H1 (cell line): ENCODE results near the gene YBX1. TPM values are rescaled to one million over a fixed set of nuclear protein-coding genes. Genes with fewer than 3 reads are reported as not detected.

Experiments
- CEBPB ChIP-seq: IDR thresholded peaks from 2 replicates; pipeline ENCODE4 v1.6.1; 2012; ENCODE audit warnings: low read depth, low read length
- RBBP5 ChIP-seq: IDR thresholded peaks from 2 replicates; pipeline ENCODE4 v1.7.1; 2012; ENCODE audit warnings: low read depth, mild to moderate bottlenecking, inconsistent platforms, low read length, moderate library complexity, borderline replicate concordance
- SIRT6 ChIP-seq: IDR thresholded peaks from one replicate; pipeline ENCODE4 v1.7.1; 2012; ENCODE audit warnings: low read length, inconsistent platforms
- SP1 ChIP-seq: IDR thresholded peaks from 2 replicates; pipeline ENCODE4 v1.6.1; 2011; ENCODE audit warnings: low read depth, low read length
- SP4 ChIP-seq: IDR thresholded peaks from 2 replicates; pipeline ENCODE4 v1.6.1; 2012; ENCODE audit warnings: low read length, inconsistent platforms
- YY1 ChIP-seq: IDR thresholded peaks from 2 replicates; pipeline ENCODE4 v1.6.1; 2011; ENCODE audit warnings: low read depth, mild to moderate bottlenecking, low read length
- polyA plus RNA-seq, 7 experiments: library from polyadenylated mRNA; depleted of rRNA in 3 of 7; stranded (reverse) in 5 of 7; unstranded in 2 of 7; fragments of >200 nt in 5 of 7; fragments of 200-250 nt in 2 of 7; gene quantifications; 1 replicate in 5 of 7; 2 replicates in 1 of 7; 4 replicates in 1 of 7; pipeline versions ENCODE4 v1.2.1 to v1.2.3, GENCODE V29; 2011 to 2013; ENCODE audit warnings: missing spikeins in 2 of 7, mixed read lengths in 2 of 7
- total RNA-seq: library from RNA; stranded (reverse); fragmentation: NEBNext Ultra II Directional; extraction: Animal tissue kit (Norgen Biotek cat#: 25700); gene quantifications from 2 replicates; pipeline ENCODE4 v1.2.1, GENCODE V29; 2021
- TF ChIP-seq, protein P1 (sequence below): fragments of 300-600 bp; sonication (generic); IDR thresholded peaks from 2 replicates; pipeline ENCODE4 v1.7.1; 2012; ENCODE audit warnings: low read length, moderate library complexity, mild to moderate bottlenecking, inconsistent platforms; ENCODE audit not compliant: insufficient replicate concordance
- TF ChIP-seq, protein P2 (sequence below), 3 experiments: IDR thresholded peaks; 1 replicate in 2 of 3; 2 replicates in 1 of 3; pipeline versions ENCODE4 v1.5.1 to v1.6.1; 2011; ENCODE audit warnings: low read length in 3 of 3, mild to moderate bottlenecking in 3 of 3, inconsistent platforms in 2 of 3, low read depth in 1 of 3, moderate library complexity in 1 of 3; ENCODE audit not compliant: insufficient read depth in 1 of 3; ENCODE audit errors: control extremely low read depth in 1 of 3

Gene YBX1
- total and polyA plus RNA-seq, 2 of the 8 experiments (the other 6 are each of a cell fraction or from before 2014, with no cell fraction given), result 438 to 1,219 TPM

DNA sequence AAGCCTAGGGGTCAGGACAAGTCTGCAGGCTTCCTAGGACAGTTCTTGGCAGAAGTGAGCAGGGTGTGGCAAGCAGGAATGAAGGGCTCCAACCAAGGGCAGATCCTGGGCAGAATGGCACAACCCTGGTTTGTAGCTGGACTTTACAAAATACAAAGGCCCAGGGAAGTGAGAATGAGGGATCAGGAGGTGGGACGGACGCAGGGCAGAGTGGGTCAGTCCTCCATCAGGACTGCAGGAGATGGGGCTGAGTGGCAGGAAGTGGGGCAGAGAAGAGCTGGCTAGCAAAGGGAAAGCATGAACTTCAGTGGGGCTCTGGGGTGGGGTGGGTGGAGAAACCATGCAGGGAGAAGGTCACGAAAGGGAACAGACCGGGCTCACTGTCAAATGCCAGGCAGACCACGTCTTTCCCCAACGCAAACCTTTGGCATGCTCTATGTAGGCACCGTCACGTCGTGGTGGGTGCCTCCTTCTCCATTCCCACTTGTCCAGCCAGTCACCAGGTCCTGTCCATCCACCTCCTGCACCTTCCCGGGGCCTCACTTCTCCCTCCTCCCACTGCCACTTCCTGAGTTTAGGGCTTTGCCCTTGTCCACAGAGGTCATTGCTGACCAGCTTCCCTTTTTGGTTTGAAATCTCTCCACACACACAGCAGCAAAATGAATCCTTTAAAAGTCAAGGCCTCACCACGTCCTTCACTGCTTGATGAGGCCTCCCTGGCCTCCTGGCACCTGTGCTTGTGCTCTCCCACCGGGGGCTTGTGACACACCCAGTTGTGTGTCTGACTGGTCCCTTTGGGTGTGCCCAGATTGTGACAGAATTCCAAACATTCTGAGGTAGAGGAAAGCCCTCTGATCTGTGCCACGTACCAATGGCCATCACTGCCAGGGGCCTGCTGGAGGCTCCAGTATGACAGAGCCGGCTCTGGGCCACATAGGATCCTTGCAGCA, 66.5 kb downstream of the YBX1 start (continued):
- TF ChIP-seq, protein P1, sequence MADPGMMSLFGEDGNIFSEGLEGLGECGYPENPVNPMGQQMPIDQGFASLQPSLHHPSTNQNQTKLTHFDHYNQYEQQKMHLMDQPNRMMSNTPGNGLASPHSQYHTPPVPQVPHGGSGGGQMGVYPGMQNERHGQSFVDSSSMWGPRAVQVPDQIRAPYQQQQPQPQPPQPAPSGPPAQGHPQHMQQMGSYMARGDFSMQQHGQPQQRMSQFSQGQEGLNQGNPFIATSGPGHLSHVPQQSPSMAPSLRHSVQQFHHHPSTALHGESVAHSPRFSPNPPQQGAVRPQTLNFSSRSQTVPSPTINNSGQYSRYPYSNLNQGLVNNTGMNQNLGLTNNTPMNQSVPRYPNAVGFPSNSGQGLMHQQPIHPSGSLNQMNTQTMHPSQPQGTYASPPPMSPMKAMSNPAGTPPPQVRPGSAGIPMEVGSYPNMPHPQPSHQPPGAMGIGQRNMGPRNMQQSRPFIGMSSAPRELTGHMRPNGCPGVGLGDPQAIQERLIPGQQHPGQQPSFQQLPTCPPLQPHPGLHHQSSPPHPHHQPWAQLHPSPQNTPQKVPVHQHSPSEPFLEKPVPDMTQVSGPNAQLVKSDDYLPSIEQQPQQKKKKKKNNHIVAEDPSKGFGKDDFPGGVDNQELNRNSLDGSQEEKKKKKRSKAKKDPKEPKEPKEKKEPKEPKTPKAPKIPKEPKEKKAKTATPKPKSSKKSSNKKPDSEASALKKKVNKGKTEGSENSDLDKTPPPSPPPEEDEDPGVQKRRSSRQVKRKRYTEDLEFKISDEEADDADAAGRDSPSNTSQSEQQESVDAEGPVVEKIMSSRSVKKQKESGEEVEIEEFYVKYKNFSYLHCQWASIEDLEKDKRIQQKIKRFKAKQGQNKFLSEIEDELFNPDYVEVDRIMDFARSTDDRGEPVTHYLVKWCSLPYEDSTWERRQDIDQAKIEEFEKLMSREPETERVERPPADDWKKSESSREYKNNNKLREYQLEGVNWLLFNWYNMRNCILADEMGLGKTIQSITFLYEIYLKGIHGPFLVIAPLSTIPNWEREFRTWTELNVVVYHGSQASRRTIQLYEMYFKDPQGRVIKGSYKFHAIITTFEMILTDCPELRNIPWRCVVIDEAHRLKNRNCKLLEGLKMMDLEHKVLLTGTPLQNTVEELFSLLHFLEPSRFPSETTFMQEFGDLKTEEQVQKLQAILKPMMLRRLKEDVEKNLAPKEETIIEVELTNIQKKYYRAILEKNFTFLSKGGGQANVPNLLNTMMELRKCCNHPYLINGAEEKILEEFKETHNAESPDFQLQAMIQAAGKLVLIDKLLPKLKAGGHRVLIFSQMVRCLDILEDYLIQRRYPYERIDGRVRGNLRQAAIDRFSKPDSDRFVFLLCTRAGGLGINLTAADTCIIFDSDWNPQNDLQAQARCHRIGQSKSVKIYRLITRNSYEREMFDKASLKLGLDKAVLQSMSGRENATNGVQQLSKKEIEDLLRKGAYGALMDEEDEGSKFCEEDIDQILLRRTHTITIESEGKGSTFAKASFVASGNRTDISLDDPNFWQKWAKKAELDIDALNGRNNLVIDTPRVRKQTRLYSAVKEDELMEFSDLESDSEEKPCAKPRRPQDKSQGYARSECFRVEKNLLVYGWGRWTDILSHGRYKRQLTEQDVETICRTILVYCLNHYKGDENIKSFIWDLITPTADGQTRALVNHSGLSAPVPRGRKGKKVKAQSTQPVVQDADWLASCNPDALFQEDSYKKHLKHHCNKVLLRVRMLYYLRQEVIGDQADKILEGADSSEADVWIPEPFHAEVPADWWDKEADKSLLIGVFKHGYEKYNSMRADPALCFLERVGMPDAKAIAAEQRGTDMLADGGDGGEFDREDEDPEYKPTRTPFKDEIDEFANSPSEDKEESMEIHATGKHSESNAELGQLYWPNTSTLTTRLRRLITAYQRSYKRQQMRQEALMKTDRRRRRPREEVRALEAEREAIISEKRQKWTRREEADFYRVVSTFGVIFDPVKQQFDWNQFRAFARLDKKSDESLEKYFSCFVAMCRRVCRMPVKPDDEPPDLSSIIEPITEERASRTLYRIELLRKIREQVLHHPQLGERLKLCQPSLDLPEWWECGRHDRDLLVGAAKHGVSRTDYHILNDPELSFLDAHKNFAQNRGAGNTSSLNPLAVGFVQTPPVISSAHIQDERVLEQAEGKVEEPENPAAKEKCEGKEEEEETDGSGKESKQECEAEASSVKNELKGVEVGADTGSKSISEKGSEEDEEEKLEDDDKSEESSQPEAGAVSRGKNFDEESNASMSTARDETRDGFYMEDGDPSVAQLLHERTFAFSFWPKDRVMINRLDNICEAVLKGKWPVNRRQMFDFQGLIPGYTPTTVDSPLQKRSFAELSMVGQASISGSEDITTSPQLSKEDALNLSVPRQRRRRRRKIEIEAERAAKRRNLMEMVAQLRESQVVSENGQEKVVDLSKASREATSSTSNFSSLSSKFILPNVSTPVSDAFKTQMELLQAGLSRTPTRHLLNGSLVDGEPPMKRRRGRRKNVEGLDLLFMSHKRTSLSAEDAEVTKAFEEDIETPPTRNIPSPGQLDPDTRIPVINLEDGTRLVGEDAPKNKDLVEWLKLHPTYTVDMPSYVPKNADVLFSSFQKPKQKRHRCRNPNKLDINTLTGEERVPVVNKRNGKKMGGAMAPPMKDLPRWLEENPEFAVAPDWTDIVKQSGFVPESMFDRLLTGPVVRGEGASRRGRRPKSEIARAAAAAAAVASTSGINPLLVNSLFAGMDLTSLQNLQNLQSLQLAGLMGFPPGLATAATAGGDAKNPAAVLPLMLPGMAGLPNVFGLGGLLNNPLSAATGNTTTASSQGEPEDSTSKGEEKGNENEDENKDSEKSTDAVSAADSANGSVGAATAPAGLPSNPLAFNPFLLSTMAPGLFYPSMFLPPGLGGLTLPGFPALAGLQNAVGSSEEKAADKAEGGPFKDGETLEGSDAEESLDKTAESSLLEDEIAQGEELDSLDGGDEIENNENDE, result no peak
- TF ChIP-seq SP1 (no peak), RBBP5 (no peak), YY1 (no peak), SIRT6 (no peak), CEBPB (no peak), SP4 (no peak)
- TF ChIP-seq, protein P2, sequence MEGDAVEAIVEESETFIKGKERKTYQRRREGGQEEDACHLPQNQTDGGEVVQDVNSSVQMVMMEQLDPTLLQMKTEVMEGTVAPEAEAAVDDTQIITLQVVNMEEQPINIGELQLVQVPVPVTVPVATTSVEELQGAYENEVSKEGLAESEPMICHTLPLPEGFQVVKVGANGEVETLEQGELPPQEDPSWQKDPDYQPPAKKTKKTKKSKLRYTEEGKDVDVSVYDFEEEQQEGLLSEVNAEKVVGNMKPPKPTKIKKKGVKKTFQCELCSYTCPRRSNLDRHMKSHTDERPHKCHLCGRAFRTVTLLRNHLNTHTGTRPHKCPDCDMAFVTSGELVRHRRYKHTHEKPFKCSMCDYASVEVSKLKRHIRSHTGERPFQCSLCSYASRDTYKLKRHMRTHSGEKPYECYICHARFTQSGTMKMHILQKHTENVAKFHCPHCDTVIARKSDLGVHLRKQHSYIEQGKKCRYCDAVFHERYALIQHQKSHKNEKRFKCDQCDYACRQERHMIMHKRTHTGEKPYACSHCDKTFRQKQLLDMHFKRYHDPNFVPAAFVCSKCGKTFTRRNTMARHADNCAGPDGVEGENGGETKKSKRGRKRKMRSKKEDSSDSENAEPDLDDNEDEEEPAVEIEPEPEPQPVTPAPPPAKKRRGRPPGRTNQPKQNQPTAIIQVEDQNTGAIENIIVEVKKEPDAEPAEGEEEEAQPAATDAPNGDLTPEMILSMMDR (IDR thresholded peaks at IDR 0.05; ENCODE audit: control extremely low read depth in 1 of 3, insufficient read depth in 1 of 3, low read depth in 1 of 3, low read length in 3 of 3), result no peak
